ENCODE measurements around the gene SNX21. TPM values are rescaled to one million over a fixed set of nuclear protein-coding genes. Genes with fewer than 3 reads are reported as not detected.
"Not testable (repeated sequence)": the region's sequence is repeated elsewhere in the genome, so short reads cannot be mapped to it uniquely, and the experiment has no call there.

The SNX21 gene
- total RNA-seq, 1 donor from 2014 or later: 20.1 TPM

DNA sequence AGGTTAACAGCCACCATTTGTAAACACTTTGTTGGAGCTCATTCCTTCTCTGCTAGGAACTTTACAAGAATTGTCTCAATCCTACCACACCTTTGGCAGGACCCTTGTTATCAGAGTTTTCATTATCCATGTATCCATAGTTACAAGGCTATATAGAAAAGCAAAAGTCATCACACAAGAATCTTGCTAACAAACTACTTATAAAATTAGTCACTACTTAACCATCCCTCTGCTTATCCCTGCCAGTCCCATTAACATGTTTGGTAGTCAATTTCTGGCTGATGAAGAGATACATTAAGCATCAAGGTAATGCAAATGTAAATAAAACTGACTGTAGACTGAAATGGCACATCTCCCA, 34.2 kb downstream of the SNX21 start:
- H3K4me3 ChIP-seq (ENCODE audit: low read depth, low read length): no peak overlapping the region
- DNase-seq (ENCODE audit: low read depth): no peak
- TF ChIP-seq CTCF (conservative IDR thresholded peaks at IDR 0.05; ENCODE audit: low read depth, low read length): no peak

GRCh38 chr20:45872626-45873025, 39.0 kb downstream of the SNX21 start:
- TF ChIP-seq CTCF (conservative IDR thresholded peaks at IDR 0.05; ENCODE audit: low read depth, low read length): no peak
- no peak for DNase-seq (ENCODE audit: low read depth)
- no peak overlapping the region for H3K4me3 ChIP-seq (ENCODE audit: low read depth, low read length)

GRCh38 chr20:45873409-45874103, 40.0 kb downstream of the SNX21 start:
- no peak overlapping the region for H3K4me3 ChIP-seq (ENCODE audit: low read depth, low read length)

GRCh38 chr20:45874104-45874481, 40.5 kb downstream of the SNX21 start:
- not testable (repeated sequence) for DNase-seq (ENCODE audit: low read depth)

More at GRCh38 chr20:45873409-45874103, 40.0 kb downstream of the SNX21 start:
- DNase-seq (ENCODE audit: low read depth): no peak
- TF ChIP-seq CTCF (conservative IDR thresholded peaks at IDR 0.05; ENCODE audit: low read depth, low read length): no peak

GRCh38 chr20:45874576-45874975, 41.0 kb downstream of the SNX21 start:
- no peak overlapping the region for H3K4me3 ChIP-seq (ENCODE audit: low read depth, low read length)
- DNase-seq (ENCODE audit: low read depth): no peak
- TF ChIP-seq CTCF (conservative IDR thresholded peaks at IDR 0.05; ENCODE audit: low read depth, low read length): no peak

More at GRCh38 chr20:45874104-45874481, 40.5 kb downstream of the SNX21 start:
- H3K4me3 ChIP-seq (ENCODE audit: low read depth, low read length): not testable (repeated sequence)

GRCh38 chr20:45878076-45878761, 44.6 kb downstream of the SNX21 start:
- H3K4me3 ChIP-seq (ENCODE audit: low read depth, low read length): no peak overlapping the region
- no peak for TF ChIP-seq CTCF (conservative IDR thresholded peaks at IDR 0.05; ENCODE audit: low read depth, low read length)
- DNase-seq (ENCODE audit: low read depth): no peak

GRCh38 chr20:45880988-45881788, 47.6 kb downstream of the SNX21 start, which contains the start of gene ZSWIM1:
Gene ZSWIM1 (plus strand): TSS chr20:45881227. CDS start chr20:45882593, 1,366 bp downstream.
- TF ChIP-seq CTCF (conservative IDR thresholded peaks at IDR 0.05; ENCODE audit: low read depth, low read length): no peak
- H3K4me3 ChIP-seq (ENCODE audit: low read depth, low read length): peak within 1 kb of the TSS; percentile 78
- DNase-seq (ENCODE audit: low read depth): peak; percentile 87

Data from epithelial cell of proximal tubule (primary cell).